ENCODE measurements around the gene UCN2.

UCN2 gene

GRCh38 chr3:48591436-48591835 is 27.9 kb upstream of the UCN2 start:
- TF ChIP-seq, protein P1, sequence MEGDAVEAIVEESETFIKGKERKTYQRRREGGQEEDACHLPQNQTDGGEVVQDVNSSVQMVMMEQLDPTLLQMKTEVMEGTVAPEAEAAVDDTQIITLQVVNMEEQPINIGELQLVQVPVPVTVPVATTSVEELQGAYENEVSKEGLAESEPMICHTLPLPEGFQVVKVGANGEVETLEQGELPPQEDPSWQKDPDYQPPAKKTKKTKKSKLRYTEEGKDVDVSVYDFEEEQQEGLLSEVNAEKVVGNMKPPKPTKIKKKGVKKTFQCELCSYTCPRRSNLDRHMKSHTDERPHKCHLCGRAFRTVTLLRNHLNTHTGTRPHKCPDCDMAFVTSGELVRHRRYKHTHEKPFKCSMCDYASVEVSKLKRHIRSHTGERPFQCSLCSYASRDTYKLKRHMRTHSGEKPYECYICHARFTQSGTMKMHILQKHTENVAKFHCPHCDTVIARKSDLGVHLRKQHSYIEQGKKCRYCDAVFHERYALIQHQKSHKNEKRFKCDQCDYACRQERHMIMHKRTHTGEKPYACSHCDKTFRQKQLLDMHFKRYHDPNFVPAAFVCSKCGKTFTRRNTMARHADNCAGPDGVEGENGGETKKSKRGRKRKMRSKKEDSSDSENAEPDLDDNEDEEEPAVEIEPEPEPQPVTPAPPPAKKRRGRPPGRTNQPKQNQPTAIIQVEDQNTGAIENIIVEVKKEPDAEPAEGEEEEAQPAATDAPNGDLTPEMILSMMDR (IDR thresholded peaks at IDR 0.05; ENCODE audit: insufficient read depth, low read depth, low read length, missing control alignments) = no peak
- peak overlapping the region; percentile 77 for H3K4me3 ChIP-seq (ENCODE audit: low read length)
- no peak for DNase-seq (ENCODE audit: low read depth)

DNA sequence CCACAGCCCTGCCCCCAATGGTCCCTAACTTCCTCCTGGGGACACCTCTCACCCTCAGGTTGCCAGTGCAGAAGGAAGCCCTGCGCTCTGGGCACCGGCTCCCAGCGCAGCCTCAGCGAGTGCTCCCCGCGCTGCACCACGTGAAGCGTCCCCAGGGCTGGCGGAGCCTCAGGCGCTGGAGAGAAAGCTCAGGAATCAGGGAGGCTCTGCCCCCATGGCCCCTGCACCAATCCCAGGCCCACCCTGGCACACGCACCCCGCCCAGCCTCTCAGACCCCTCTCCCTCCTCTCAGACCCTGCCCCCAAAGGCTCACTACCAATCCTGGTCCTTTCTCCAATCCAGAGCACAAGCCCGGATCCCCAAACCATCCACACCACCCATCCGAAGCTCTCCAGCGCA is 24.6 kb upstream of the UCN2 start:
- H3K4me3 ChIP-seq (ENCODE audit: low read length) = no peak overlapping the region
- no peak for DNase-seq (ENCODE audit: low read depth)
- TF ChIP-seq, protein P1 (IDR thresholded peaks at IDR 0.05; ENCODE audit: insufficient read depth, low read depth, low read length, missing control alignments) = no peak

DNA sequence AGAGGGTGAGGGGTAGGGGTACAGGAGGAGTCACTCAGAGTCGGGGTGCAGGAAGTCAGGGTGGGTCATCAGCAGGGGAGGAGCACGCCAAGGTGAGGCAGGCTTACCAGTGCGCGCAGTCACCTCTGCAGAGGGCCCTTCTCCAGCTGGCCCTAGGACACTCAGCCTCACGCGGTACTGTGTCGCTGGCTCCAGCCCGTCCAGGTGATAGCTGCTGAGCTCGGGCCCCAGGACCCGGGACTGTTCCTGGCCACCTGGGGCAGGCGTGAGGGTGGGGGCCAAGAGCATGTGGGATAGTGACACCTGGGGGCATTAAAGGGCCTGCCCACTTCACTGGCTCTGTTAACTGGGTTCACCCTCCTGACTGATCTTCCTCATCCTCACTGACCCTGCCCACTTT is 24.1 kb upstream of the UCN2 start:
- TF ChIP-seq, protein P1 (IDR thresholded peaks at IDR 0.05; ENCODE audit: insufficient read depth, low read depth, low read length, missing control alignments) = no peak
- no peak for DNase-seq (ENCODE audit: low read depth)

GRCh38 chr3:48585411-48585810 is 21.8 kb upstream of the UCN2 start:
- DNase-seq (ENCODE audit: low read depth) = no peak
- TF ChIP-seq, protein P1 (IDR thresholded peaks at IDR 0.05; ENCODE audit: insufficient read depth, low read depth, low read length, missing control alignments) = no peak
- H3K4me3 ChIP-seq (ENCODE audit: low read length) = no peak overlapping the region

More for the DNA sequence above, 24.1 kb upstream of the UCN2 start:
- H3K4me3 ChIP-seq (ENCODE audit: low read length) = no peak overlapping the region

- no peak overlapping the region for H3K4me3 ChIP-seq (ENCODE audit: low read length)
- no peak for DNase-seq (ENCODE audit: low read depth)
- TF ChIP-seq, protein P1 (IDR thresholded peaks at IDR 0.05; ENCODE audit: insufficient read depth, low read depth, low read length, missing control alignments) = no peak
Observed at GRCh38 chr3:48584836-48585235, 21.3 kb upstream of the UCN2 start.

DNA sequence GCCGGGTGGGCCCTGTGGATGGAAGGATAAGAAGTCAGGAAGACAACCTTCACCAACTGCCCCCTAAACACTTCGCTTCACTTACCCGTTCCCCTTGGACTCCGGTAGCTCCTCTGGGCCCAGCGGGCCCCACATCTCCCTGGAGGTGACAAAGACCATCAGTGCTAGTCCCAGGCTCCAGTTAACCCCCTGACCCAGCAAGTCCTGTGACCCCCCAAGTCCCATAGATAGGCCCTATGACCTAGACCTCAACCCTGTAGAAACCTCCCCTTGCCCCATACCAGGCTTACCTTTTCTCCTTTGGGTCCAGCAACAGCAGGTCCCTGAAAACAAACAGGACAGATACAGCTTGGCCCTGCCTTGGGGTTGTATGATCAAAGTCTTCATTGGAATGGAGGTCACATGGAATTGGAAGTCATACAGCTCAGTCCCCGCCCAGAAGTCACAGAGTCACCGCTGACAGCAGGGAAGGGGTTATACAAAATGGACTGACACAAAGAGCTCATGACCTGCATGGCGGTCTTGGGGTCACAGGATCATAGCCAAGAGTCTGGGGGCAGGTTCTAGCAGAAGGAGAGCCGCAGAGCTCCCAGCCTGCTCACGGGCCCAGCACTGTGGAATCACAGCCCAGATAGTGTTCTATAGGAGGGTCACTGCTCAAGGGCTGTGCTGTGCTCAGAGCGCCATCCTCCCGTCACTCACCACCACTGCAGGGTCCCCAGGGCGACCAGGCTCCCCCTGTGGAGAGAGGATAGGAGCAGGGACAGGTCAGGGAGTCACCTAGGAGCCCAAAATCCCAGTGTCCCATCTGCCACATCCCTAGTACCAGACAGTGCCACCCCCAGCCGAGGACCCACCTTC is 18.3 kb upstream of the UCN2 start:
- TF ChIP-seq, protein P1 (IDR thresholded peaks at IDR 0.05; ENCODE audit: insufficient read depth, low read depth, low read length, missing control alignments) = no peak
- no peak overlapping the region for H3K4me3 ChIP-seq (ENCODE audit: low read length)
- no peak for DNase-seq (ENCODE audit: low read depth)

DNA sequence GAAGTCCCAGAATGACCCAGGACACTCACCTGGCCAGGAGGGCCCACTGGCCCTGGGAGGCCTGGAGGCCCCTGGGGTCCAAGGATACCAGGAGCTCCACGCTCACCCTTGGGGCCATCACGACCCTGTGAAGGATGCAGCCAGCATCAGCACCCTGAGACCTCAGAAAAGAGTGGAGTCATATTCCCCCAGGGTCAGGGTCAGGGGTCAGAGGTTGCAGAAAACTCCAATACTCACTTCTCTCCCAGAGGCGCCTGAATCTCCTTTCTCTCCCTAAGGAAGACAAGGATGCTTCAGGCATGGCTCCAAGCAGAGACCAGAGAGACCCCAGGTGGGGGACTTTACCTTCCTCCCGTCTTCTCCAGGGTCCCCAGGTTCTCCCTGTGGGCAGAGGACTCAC is 13.1 kb upstream of the UCN2 start:
- TF ChIP-seq, protein P1 (IDR thresholded peaks at IDR 0.05; ENCODE audit: insufficient read depth, low read depth, low read length, missing control alignments) = no peak
- H3K4me3 ChIP-seq (ENCODE audit: low read length) = no peak overlapping the region
- DNase-seq (ENCODE audit: low read depth) = no peak
